WERI-Rb-1 (cell line): ENCODE measurements around the gene NUDT3.

Experiments used
- DNase-seq: peaks from one replicate; pipeline ENCODE4 v3.0.0-alpha.2; 2020
- H3K27ac ChIP-seq: fragments of 250-450 bp; sonication (Bioruptor Pico); 2 replicates; pipeline ENCODE4 v1.5.1; 2020; ENCODE audit warnings: mild to moderate bottlenecking, moderate library complexity
- H3K27me3 ChIP-seq: fragments of 250-450 bp; sonication (Bioruptor Pico); 2 replicates; pipeline ENCODE4 v1.5.1; 2021; ENCODE audit warnings: mild to moderate bottlenecking, low read depth, moderate library complexity; ENCODE audit not compliant: insufficient read depth, severe bottlenecking
- H3K36me3 ChIP-seq: fragments of 250-450 bp; sonication (Bioruptor Pico); 2 replicates; pipeline ENCODE4 v1.5.1; 2020; ENCODE audit warnings: mild to moderate bottlenecking, moderate library complexity
- H3K4me3 ChIP-seq: 2 replicates; pipeline ENCODE4 v1.5.1; 2011; ENCODE audit warnings: low read depth, mild to moderate bottlenecking, control low read depth, low read length
- H3K9me3 ChIP-seq: fragments of 250-450 bp; sonication (Bioruptor Pico); 2 replicates; pipeline ENCODE4 v1.5.1; 2021; ENCODE audit warnings: mild to moderate bottlenecking, moderate library complexity; ENCODE audit not compliant: severe bottlenecking
- TF ChIP-seq, protein P1 (sequence below): IDR thresholded peaks from 2 replicates; pipeline ENCODE4 v1.5.1; 2011; ENCODE audit warnings: low read depth, mild to moderate bottlenecking, control low read depth, inconsistent platforms, low read length

The NUDT3 gene

DNA sequence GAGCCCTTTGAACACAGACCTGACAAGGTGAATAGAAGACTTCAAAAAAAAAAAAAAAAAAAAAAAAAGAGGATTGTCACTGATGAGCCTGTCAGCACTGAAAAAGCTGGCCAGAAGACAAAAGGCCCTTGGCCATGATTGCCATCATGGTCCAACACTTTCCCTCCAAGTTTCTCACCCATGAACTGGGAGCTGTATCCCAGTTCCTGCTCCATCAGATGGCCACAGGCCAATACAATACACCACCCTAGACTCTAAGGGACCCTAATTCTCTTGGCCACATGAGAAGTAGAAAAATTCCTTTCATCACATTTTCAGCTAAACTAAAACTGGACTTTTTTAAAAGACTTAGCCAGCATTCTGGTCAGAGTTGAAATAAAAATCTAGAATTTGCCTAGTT is 50.2 kb downstream of the NUDT3 start:
- H3K36me3 ChIP-seq: peaks cover 28% of the 10 kb centered on the region
- H3K9me3 ChIP-seq: no peaks in the 10 kb centered on the region
- H3K27ac ChIP-seq: no peak overlapping the region
- no peak for DNase-seq
- no peak overlapping the region for H3K4me3 ChIP-seq
- TF ChIP-seq, protein P1, sequence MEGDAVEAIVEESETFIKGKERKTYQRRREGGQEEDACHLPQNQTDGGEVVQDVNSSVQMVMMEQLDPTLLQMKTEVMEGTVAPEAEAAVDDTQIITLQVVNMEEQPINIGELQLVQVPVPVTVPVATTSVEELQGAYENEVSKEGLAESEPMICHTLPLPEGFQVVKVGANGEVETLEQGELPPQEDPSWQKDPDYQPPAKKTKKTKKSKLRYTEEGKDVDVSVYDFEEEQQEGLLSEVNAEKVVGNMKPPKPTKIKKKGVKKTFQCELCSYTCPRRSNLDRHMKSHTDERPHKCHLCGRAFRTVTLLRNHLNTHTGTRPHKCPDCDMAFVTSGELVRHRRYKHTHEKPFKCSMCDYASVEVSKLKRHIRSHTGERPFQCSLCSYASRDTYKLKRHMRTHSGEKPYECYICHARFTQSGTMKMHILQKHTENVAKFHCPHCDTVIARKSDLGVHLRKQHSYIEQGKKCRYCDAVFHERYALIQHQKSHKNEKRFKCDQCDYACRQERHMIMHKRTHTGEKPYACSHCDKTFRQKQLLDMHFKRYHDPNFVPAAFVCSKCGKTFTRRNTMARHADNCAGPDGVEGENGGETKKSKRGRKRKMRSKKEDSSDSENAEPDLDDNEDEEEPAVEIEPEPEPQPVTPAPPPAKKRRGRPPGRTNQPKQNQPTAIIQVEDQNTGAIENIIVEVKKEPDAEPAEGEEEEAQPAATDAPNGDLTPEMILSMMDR: no peak
- no peaks in the 10 kb centered on the region for H3K27me3 ChIP-seq

DNA sequence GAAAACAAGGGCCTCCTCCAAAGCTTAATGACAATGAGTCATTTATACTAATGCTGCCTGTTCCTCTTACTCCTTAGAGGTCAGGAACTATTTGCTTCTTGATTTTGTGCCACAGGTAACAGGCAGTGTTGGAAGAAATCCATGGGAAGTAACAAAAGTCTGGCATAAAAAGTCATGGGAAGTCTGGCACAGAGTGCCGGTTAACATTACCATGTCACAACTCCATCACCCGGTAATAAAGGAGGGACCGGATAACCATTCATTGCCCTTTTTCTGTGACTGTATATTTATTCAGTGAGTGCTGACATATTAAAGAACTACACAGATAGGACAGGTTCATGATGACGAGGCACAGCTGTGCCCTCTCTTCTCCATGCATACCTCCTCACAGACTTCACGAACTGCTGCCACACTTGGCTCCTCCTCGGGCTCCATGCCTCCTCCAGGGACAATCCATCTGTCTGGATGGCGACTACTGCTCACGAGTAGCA is 50.9 kb downstream of the NUDT3 start:
- DNase-seq: no peak
- no peak overlapping the region for H3K27ac ChIP-seq
- H3K36me3 ChIP-seq: peaks cover 28% of the 10 kb centered on the region
- no peaks in the 10 kb centered on the region for H3K9me3 ChIP-seq
- H3K27me3 ChIP-seq: no peaks in the 10 kb centered on the region
- TF ChIP-seq, protein P1: no peak
- no peak overlapping the region for H3K4me3 ChIP-seq

DNA sequence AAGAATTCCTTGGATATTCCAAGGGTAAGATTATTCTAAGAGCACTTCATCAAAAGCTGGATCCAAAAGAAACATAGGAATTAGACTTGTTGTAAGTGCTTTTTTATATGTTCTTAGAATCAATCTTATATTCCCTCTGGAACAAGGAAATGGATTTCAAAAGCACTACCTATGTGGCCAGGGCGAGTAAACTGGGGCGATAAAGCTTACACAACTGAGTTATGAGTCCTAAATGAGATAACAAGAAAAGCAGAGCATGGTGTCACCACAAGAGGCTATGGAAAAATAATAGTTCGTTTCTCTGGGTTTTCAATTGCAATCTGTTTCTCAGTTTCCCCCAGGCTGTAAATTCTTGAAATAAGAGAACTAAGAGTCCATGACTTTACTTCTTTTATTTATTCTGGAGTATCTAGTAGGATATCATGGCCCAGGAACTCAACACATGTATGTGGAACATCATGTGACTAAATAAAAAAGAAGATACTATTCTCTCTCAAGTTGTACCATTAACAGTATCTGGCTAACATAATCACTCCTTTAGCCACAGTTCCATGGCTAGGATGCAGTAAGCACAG is 51.5 kb downstream of the NUDT3 start:
- Histone ChIP-seq H3K9me3 (no peaks in the 10 kb centered on the region), H3K27ac (no peak overlapping the region), H3K4me3 (no peak overlapping the region), H3K27me3 (no peaks in the 10 kb centered on the region), H3K36me3 (peaks cover 28% of the 10 kb centered on the region)
- TF ChIP-seq, protein P1: no peak
- no peak for DNase-seq

DNA sequence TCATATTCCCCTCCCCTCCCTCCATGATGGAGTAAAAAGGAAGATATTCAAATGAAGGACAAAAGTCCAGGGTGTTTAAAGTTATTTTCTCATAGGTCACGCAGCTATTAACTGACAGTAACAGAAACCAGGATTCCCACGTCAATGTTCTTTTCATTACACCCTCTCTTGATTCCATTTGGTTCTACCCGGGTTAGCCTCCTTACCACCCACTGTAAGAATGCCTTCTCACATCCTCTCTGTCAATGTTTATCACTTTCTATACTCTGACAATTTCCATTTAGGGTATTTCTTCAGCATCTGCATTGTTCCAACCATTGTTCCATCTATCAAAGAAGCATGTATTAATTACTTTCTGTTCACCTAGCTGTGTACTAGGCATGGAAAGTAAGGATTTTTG is 52.1 kb downstream of the NUDT3 start:
- peaks cover 28% of the 10 kb centered on the region for H3K36me3 ChIP-seq
- H3K27me3 ChIP-seq: no peaks in the 10 kb centered on the region
- H3K4me3 ChIP-seq: no peak overlapping the region
- TF ChIP-seq, protein P1: no peak
- no peak for DNase-seq
- no peaks in the 10 kb centered on the region for H3K9me3 ChIP-seq
- H3K27ac ChIP-seq: no peak overlapping the region

DNA sequence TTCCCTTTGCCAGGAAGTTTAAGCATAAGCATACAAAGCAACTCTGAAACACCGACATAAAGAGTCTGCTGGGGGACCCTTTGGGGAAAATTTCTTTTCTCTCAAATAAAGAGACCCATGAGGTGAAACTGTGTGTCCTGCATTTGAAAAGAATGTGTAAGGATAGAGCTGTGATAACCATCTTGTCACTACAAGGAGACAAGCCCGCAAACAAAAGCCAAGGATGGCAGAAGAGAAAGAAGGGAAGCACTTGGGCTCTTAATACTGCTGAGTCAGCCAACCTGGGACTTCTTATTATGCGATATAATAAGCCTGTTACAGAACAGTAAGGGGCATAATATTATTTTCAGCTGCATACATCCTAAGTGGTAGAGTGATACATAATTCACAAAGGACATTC is 52.5 kb downstream of the NUDT3 start:
- no peak for DNase-seq
- TF ChIP-seq, protein P1: no peak
- H3K27ac ChIP-seq: no peak overlapping the region

DNA sequence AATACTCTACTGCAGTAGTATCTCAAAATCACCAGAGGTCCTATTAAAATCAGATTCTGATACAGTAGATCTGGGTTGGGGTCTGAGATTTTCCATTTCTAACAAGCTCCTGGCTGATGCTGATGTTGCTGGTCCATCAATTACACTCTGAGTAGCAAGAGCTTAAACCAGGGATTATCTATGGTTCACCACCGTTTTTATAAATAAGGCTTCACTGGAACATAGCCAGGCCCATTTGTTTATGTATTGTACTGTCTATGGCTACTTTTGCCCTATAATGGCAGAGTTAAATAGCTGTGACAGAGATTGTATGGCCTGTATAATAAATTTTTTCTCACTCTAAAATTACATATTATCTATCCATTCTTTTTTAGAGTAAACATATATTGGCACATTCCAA is 53.0 kb downstream of the NUDT3 start:
- Histone ChIP-seq H3K36me3 (peaks cover 33% of the 10 kb centered on the region), H3K27me3 (no peaks in the 10 kb centered on the region), H3K4me3 (no peak overlapping the region), H3K9me3 (no peaks in the 10 kb centered on the region), H3K27ac (no peak overlapping the region)
- TF ChIP-seq, protein P1: no peak
- DNase-seq: no peak

More for the DNA sequence above, 52.5 kb downstream of the NUDT3 start:
- no peak overlapping the region for H3K4me3 ChIP-seq
- peaks cover 30% of the 10 kb centered on the region for H3K36me3 ChIP-seq
- no peaks in the 10 kb centered on the region for H3K27me3 ChIP-seq
- no peaks in the 10 kb centered on the region for H3K9me3 ChIP-seq
